K562 (cell line): ENCODE measurements around the gene CNOT1. TPM values are rescaled to one million over a fixed set of nuclear protein-coding genes. Genes with fewer than 3 reads are reported as not detected.

ENCODE experiments used
- GABPB1 ChIP-seq: sonication (generic); formaldehyde crosslinking; IDR thresholded peaks from 2 replicates; pipeline ENCODE4 v1.8.0; 2022; ENCODE audit warnings: mild to moderate bottlenecking, missing genetic modification reagents
- HMBOX1 ChIP-seq: sonication (generic); IDR thresholded peaks from 2 replicates; pipeline ENCODE4 v1.6.1; 2016
- ILK ChIP-seq: fragments of 450-650 bp; IDR thresholded peaks from 2 replicates; pipeline ENCODE4 v1.6.1; 2016; ENCODE audit warnings: missing genetic modification characterization, low read depth, mild to moderate bottlenecking, missing compliant biosample characterization, moderate library complexity, borderline replicate concordance
- JUN ChIP-seq, 2 experiments: sonication (generic) in 1 of 2; formaldehyde crosslinking in 1 of 2; IDR thresholded peaks; 2 replicates each; pipeline versions ENCODE4 v1.6.1 to v1.8.0; 2012 to 2022; ENCODE audit warnings: borderline replicate concordance in 2 of 2, mild to moderate bottlenecking in 2 of 2, improper control_type of control experiment in 1 of 2, low read depth in 1 of 2, low read length in 1 of 2, missing genetic modification reagents in 1 of 2
- JUND ChIP-seq, 2 experiments: IDR thresholded peaks; 2 replicates in 1 of 2; 3 replicates in 1 of 2; pipeline ENCODE4 v1.6.1; 2011; ENCODE audit warnings: borderline replicate concordance in 2 of 2, low read depth in 2 of 2, low read length in 2 of 2, improper control_type of control experiment in 1 of 2, missing biosample characterization in 1 of 2, missing genetic modification characterization in 1 of 2, missing genetic modification reagents in 1 of 2
- KDM1A ChIP-seq, 2 experiments: fragments of 450-650 bp; IDR thresholded peaks; 2 replicates each; pipeline ENCODE4 v1.6.1; 2016; ENCODE audit warnings: mild to moderate bottlenecking in 2 of 2
- RAD21 ChIP-seq, 2 experiments: fragments of 250-450 bp in 1 of 2; fragments of 450-650 bp in 1 of 2; sonication (Bioruptor Pico) in 1 of 2; formaldehyde crosslinking in 1 of 2; IDR thresholded peaks in 1 of 2; conservative IDR thresholded peaks in 1 of 2; 2 replicates each; pipeline versions ENCODE4 v1.4.0 to v1.8.0; 2020 to 2022; ENCODE audit warnings: mild to moderate bottlenecking in 2 of 2, moderate library complexity in 1 of 2
- RCOR1 ChIP-seq, 2 experiments: IDR thresholded peaks; 2 replicates each; pipeline ENCODE4 v1.6.1; 2012; ENCODE audit warnings: low read depth in 2 of 2, low read length in 2 of 2, borderline replicate concordance in 1 of 2, improper control_type of control experiment in 1 of 2
- SMARCA4 ChIP-seq: fragments of 450-650 bp; IDR thresholded peaks from 2 replicates; pipeline ENCODE4 v1.6.1; 2016
- STAT6 ChIP-seq: sonication (generic); formaldehyde crosslinking; IDR thresholded peaks from 2 replicates; pipeline ENCODE4 v1.8.1; 2023; ENCODE audit warnings: mild to moderate bottlenecking, missing genetic modification reagents
- TAF9B ChIP-seq: fragments of 450-650 bp; IDR thresholded peaks from 2 replicates; pipeline ENCODE4 v1.6.1; 2018; ENCODE audit warnings: mild to moderate bottlenecking; ENCODE audit not compliant: partially characterized antibody
- ZNF384 ChIP-seq: IDR thresholded peaks from 2 replicates; pipeline ENCODE4 v1.6.1; 2012; ENCODE audit warnings: low read depth, low read length, improper control_type of control experiment
- polyA plus RNA-seq, 8 experiments: library from polyadenylated mRNA; depleted of rRNA in 4 of 8; stranded (reverse) in 5 of 8; unstranded in 3 of 8; fragments of >200 nt; fragmentation: Nextera tagmentation in 2 of 8; fragmentation: Illumina TruSeq in 1 of 8; extraction: Ambion mirVana in 2 of 8; extraction: Trizol in 1 of 8; gene quantifications; 2 replicates each; pipeline versions ENCODE4 v1.2.1 to v1.2.3, GENCODE V29; 2011 to 2014; ENCODE audit warnings: inconsistent platforms in 1 of 8, missing spikeins in 1 of 8
- total RNA-seq, 7 experiments: library from RNA; depleted of rRNA in 6 of 7; stranded (reverse); fragments of >200 nt in 6 of 7; fragmentation: Illumina TruSeq in 2 of 7; extraction: Trizol in 2 of 7; gene quantifications; 2 replicates each; pipeline versions ENCODE4 v1.2.1 to v1.2.3, GENCODE V29; 2011 to 2021; ENCODE audit warnings: low replicate concordance in 1 of 7
- TF ChIP-seq, protein P1 (sequence below): fragments of 450-650 bp; conservative IDR thresholded peaks from 2 replicates; pipeline ENCODE4 v1.6.1; 2016; ENCODE audit warnings: missing genetic modification characterization, low read depth, mild to moderate bottlenecking, control low read depth, missing compliant biosample characterization
- TF ChIP-seq, protein P2 (sequence below), 3 experiments: IDR thresholded peaks in 2 of 3; conservative IDR thresholded peaks in 1 of 3; 2 replicates each; pipeline ENCODE4 v1.5.1; 2011 to 2012; ENCODE audit warnings: low read length in 3 of 3, mild to moderate bottlenecking in 3 of 3, control low read depth in 2 of 3, improper control_type of control experiment in 1 of 3, inconsistent platforms in 1 of 3, low read depth in 1 of 3, mixed read lengths in 1 of 3, moderate library complexity in 1 of 3; ENCODE audit not compliant: insufficient read depth in 2 of 3
- TF ChIP-seq, protein P3 (sequence below): sonication (generic); formaldehyde crosslinking; IDR thresholded peaks from 2 replicates; pipeline ENCODE4 v1.8.1; 2023; ENCODE audit warnings: mild to moderate bottlenecking, missing genetic modification reagents

The CNOT1 gene
- total and polyA plus RNA-seq, 9 of the 15 experiments (the other 6 are each of a cell fraction or from before 2014, with no cell fraction given): 110 to 270 (median 220) TPM

DNA sequence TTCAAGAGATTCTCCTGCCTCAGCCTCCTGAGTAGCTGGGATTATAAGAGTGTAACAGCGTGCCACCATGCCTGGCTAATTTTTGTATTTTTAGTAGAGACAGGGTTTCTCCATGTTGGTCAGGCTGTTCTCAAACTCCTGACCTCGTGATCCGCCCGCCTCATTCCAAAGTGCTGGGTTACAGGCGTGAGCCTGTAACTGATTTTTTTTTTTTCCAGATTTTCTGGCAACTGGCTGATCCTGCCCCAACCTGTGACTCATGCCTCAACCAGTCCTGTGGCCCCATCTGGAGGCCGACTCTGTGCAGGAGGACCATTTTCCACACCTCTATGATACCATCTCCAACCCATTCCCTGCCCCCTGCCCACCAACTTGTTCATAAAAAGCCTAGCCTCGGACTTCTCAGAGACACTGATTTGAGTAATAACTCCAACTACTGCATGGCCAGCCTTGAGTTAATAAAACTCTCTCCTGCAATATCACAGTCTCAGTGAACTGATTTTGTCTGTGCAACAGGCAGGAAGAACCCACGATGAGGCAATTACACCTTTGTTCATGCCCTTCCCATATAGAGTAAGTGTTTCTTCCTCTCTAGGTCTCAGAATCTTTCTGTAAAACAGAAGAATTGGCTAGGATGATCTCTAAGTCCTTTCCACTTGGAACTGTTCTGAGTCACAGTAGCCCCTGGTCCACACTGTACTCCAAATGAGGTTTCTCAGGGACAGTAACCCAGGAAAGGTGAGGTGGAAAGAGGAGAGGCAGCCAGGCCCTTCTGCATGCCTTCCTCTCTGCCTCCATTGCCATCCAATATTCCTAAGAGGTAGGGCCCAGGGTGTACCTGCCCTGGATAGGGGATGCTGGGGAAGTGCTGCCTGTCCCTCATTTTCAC is 8.8 kb upstream of the CNOT1 start (continued):
- TF ChIP-seq, protein P1, sequence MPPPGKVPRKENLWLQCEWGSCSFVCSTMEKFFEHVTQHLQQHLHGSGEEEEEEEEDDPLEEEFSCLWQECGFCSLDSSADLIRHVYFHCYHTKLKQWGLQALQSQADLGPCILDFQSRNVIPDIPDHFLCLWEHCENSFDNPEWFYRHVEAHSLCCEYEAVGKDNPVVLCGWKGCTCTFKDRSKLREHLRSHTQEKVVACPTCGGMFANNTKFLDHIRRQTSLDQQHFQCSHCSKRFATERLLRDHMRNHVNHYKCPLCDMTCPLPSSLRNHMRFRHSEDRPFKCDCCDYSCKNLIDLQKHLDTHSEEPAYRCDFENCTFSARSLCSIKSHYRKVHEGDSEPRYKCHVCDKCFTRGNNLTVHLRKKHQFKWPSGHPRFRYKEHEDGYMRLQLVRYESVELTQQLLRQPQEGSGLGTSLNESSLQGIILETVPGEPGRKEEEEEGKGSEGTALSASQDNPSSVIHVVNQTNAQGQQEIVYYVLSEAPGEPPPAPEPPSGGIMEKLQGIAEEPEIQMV (tag): no peak
- no peak for TF ChIP-seq SMARCA4
- TF ChIP-seq GABPB1 (CRISPR knock-in tag): 0 out of 2 replicates have a peak, but pooled peaks have one; percentile 19
- TF ChIP-seq STAT6 (CRISPR knock-in tag): no peak
- TF ChIP-seq ILK: no peak
- TF ChIP-seq JUND (IDR thresholded peaks at IDR 0.05; ENCODE audit: borderline replicate concordance, low read depth, low read length): peak; percentile 70
- TF ChIP-seq JUND (tag; IDR thresholded peaks at IDR 0.05; ENCODE audit: borderline replicate concordance, low read depth, low read length): no peak; the same call in 2 of the 3 replicates
- TF ChIP-seq HMBOX1: 0 out of 2 replicates have a peak, but pooled peaks have one; percentile 15
- no peak for TF ChIP-seq TAF9B
- TF ChIP-seq JUN (IDR thresholded peaks at IDR 0.05; ENCODE audit: borderline replicate concordance, low read depth, low read length): peak; percentile 57; the same call in 1 of the 2 replicates
- TF ChIP-seq JUN (CRISPR knock-in tag; IDR thresholded peaks at IDR 0.05; ENCODE audit: borderline replicate concordance): no peak
- TF ChIP-seq ZNF384: peak; percentile 60
- peak in 1 of 2 experiments; percentile 52; a peak in 1 of 4 replicates for TF ChIP-seq RCOR1 (IDR thresholded peaks at IDR 0.05; ENCODE audit: borderline replicate concordance in 1 of 2, low read depth in 2 of 2, low read length in 2 of 2)
- peak; percentile 54 to 63 for TF ChIP-seq KDM1A (IDR thresholded peaks at IDR 0.05)
- TF ChIP-seq RAD21 (CRISPR knock-in tag; conservative IDR thresholded peaks at IDR 0.05 in 1 of 2, IDR thresholded peaks at IDR 0.05 in 1 of 2): peak; percentile 38 to 67; a peak in 3 of 4 replicates
- TF ChIP-seq, protein P2, sequence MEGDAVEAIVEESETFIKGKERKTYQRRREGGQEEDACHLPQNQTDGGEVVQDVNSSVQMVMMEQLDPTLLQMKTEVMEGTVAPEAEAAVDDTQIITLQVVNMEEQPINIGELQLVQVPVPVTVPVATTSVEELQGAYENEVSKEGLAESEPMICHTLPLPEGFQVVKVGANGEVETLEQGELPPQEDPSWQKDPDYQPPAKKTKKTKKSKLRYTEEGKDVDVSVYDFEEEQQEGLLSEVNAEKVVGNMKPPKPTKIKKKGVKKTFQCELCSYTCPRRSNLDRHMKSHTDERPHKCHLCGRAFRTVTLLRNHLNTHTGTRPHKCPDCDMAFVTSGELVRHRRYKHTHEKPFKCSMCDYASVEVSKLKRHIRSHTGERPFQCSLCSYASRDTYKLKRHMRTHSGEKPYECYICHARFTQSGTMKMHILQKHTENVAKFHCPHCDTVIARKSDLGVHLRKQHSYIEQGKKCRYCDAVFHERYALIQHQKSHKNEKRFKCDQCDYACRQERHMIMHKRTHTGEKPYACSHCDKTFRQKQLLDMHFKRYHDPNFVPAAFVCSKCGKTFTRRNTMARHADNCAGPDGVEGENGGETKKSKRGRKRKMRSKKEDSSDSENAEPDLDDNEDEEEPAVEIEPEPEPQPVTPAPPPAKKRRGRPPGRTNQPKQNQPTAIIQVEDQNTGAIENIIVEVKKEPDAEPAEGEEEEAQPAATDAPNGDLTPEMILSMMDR (IDR thresholded peaks at IDR 0.05 in 2 of 3, conservative IDR thresholded peaks at IDR 0.05 in 1 of 3; ENCODE audit: insufficient read depth in 2 of 3, low read depth in 1 of 3, low read length in 3 of 3): peak; percentile 49 to 64 (median 56); a peak in 5 of 6 replicates
- TF ChIP-seq, protein P3, sequence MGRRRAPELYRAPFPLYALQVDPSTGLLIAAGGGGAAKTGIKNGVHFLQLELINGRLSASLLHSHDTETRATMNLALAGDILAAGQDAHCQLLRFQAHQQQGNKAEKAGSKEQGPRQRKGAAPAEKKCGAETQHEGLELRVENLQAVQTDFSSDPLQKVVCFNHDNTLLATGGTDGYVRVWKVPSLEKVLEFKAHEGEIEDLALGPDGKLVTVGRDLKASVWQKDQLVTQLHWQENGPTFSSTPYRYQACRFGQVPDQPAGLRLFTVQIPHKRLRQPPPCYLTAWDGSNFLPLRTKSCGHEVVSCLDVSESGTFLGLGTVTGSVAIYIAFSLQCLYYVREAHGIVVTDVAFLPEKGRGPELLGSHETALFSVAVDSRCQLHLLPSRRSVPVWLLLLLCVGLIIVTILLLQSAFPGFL (CRISPR knock-in tag): no peak
- TF ChIP-seq, all 486 proteins: peak for 12
